ENCODE data around the gene COMMD6. TPM values are rescaled to one million over a fixed set of nuclear protein-coding genes. Genes with fewer than 3 reads are reported as not detected.

Gene COMMD6
- total RNA-seq, 2 experiments from 2014 or later: 211 to 217 TPM

- H3K9me3 ChIP-seq (ENCODE audit: control insufficient read depth in 1 of 2, insufficient read depth in 1 of 2, low read length in 2 of 2): no peaks in the 10 kb centered on the region
- ChIA-PET CTCF (no interaction called here), POLR2A (no interaction called here)
- no peaks in the 10 kb centered on the region for H3K36me3 ChIP-seq (ENCODE audit: insufficient read depth, low read length)
- H3K27ac Mint-ChIP-seq: no peak overlapping the region
- DNase-seq: peak in 1 of 14 experiments; percentile 13
- no peaks in the 10 kb centered on the region for H3K9me3 Mint-ChIP-seq
- H3K36me3 Mint-ChIP-seq (ENCODE audit: low read depth): no peaks in the 10 kb centered on the region
- H3K4me3 Mint-ChIP-seq: no peak overlapping the region
- no peak for TF ChIP-seq CTCF (IDR thresholded peaks at IDR 0.05)
- H3K4me3 ChIP-seq (ENCODE audit: low read length): no peak overlapping the region
- H3K27ac ChIP-seq (ENCODE audit: low read depth in 1 of 2, low read length in 2 of 2): no peak overlapping the region
- ATAC-seq (ENCODE audit: poor library complexity): no peak
- no peaks in the 10 kb centered on the region for H3K27me3 Mint-ChIP-seq
- intact Hi-C loops (cut with DNase I, micrococcal nuclease): no loop called here
- H3K27me3 ChIP-seq (ENCODE audit: control insufficient read depth in 1 of 2, insufficient read depth in 2 of 2, low read length in 2 of 2): peaks cover 0 to 4% of the 10 kb centered on the region in 2 experiments
- H3K4me1 Mint-ChIP-seq (ENCODE audit: low read depth): no peaks in the 10 kb centered on the region
- H3K4me1 ChIP-seq (ENCODE audit: insufficient read depth, low read length): no peaks in the 10 kb centered on the region
Measured at GRCh38 chr13:75512253-75512652, 25.4 kb downstream of the COMMD6 start.

- H3K36me3 ChIP-seq (ENCODE audit: insufficient read depth, low read length): no peaks in the 10 kb centered on the region
- H3K9me3 Mint-ChIP-seq: no peaks in the 10 kb centered on the region
- intact Hi-C loops (cut with DNase I, micrococcal nuclease): no loop called here
- no peaks in the 10 kb centered on the region for H3K27me3 Mint-ChIP-seq
- ChIA-PET CTCF (no interaction called here), POLR2A (no interaction called here)
- no peaks in the 10 kb centered on the region for H3K9me3 ChIP-seq (ENCODE audit: control insufficient read depth in 1 of 2, insufficient read depth in 1 of 2, low read length in 2 of 2)
- peaks cover 0 to 4% of the 10 kb centered on the region in 2 experiments for H3K27me3 ChIP-seq (ENCODE audit: control insufficient read depth in 1 of 2, insufficient read depth in 2 of 2, low read length in 2 of 2)
- H3K4me1 ChIP-seq (ENCODE audit: insufficient read depth, low read length): no peaks in the 10 kb centered on the region
- no peak overlapping the region for H3K27ac ChIP-seq (ENCODE audit: low read depth in 1 of 2, low read length in 2 of 2)
- no peak for DNase-seq
- H3K4me3 Mint-ChIP-seq: no peak overlapping the region
- H3K27ac Mint-ChIP-seq: no peak overlapping the region
- H3K4me3 ChIP-seq (ENCODE audit: low read length): no peak overlapping the region
- no peak for ATAC-seq (ENCODE audit: poor library complexity)
- no peaks in the 10 kb centered on the region for H3K36me3 Mint-ChIP-seq (ENCODE audit: low read depth)
- no peak for TF ChIP-seq CTCF (IDR thresholded peaks at IDR 0.05)
- no peaks in the 10 kb centered on the region for H3K4me1 Mint-ChIP-seq (ENCODE audit: low read depth)
Measured at GRCh38 chr13:75511051-75511625, 26.5 kb downstream of the COMMD6 start.

GRCh38 chr13:75508002-75508548 lies 29.6 kb downstream of the COMMD6 start:
- no peak overlapping the region for H3K4me3 Mint-ChIP-seq
- H3K36me3 Mint-ChIP-seq (ENCODE audit: low read depth): no peaks in the 10 kb centered on the region
- intact Hi-C loops (cut with DNase I, micrococcal nuclease): no loop called here
- no peaks in the 10 kb centered on the region for H3K27me3 Mint-ChIP-seq
- no peaks in the 10 kb centered on the region for H3K36me3 ChIP-seq (ENCODE audit: insufficient read depth, low read length)
- no peaks in the 10 kb centered on the region for H3K9me3 ChIP-seq (ENCODE audit: control insufficient read depth in 1 of 2, insufficient read depth in 1 of 2, low read length in 2 of 2)
- no peaks in the 10 kb centered on the region for H3K4me1 ChIP-seq (ENCODE audit: insufficient read depth, low read length)
- H3K27ac Mint-ChIP-seq: no peak overlapping the region
- POLR2A ChIA-PET: no interaction called here
- no peak for DNase-seq
- no peak for TF ChIP-seq CTCF (IDR thresholded peaks at IDR 0.05)
- H3K4me3 ChIP-seq (ENCODE audit: low read length): no peak overlapping the region
- H3K4me1 Mint-ChIP-seq (ENCODE audit: low read depth): no peaks in the 10 kb centered on the region
- no peaks in the 10 kb centered on the region for H3K27me3 ChIP-seq (ENCODE audit: control insufficient read depth in 1 of 2, insufficient read depth in 2 of 2, low read length in 2 of 2)
- no peak for ATAC-seq (ENCODE audit: poor library complexity)
- no peak overlapping the region for H3K27ac ChIP-seq (ENCODE audit: low read depth in 1 of 2, low read length in 2 of 2)
- CTCF ChIA-PET: no interaction called here
- H3K9me3 Mint-ChIP-seq: no peaks in the 10 kb centered on the region

All from CD4-positive, alpha-beta T cell (primary cell).